ENCODE data around the gene CAND1.
A peak's percentile ranks its signal among the peaks of the same experiment; 100 is the strongest.
"Not testable (repeated sequence)": the region's sequence is repeated elsewhere in the genome, so short reads cannot be mapped to it uniquely, and the experiment has no call there.

Gene CAND1

DNA sequence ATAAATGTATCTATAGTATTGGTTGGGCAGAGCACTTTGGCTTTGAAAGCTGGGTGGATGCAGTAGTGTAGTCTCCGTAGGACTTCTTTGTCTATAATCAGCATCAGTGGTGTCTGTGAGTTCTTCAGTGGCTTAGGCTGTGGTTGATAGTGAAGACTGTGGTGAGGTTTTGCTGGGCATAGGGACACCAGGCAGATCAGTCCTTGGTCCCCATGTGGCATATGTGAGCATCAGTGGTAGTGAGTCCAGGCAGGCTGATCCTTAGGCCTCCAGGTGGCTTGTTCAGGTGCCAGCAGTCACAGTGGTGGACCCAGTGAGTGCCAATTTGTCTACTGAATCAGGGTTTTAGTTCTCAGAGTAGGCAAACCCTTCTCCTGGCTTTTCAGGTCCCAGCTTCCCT, 70.4 kb downstream of the CAND1 start:
- no peak for DNase-seq (ENCODE audit: low spot score)

DNA sequence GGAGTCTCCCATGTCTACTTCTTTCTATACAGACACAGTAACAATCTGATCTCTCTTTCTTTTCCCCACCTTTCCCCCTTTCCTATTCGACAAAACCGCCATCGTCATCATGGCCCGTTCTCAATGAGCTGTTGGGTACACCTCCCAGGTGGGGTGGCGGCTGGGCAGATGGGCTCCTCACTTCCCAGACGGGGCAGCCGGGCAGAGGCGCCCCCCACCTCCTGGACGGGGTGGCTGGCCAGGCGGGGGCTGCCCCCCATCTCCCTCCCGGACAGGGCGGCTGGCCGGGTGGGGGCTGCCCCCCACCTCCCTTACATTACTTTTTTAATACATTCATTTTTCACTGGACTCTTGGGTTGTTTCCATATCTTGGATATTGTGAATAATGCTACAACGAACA, 71.9 kb downstream of the CAND1 start:
- not testable (repeated sequence) for DNase-seq (ENCODE audit: low spot score)

DNA sequence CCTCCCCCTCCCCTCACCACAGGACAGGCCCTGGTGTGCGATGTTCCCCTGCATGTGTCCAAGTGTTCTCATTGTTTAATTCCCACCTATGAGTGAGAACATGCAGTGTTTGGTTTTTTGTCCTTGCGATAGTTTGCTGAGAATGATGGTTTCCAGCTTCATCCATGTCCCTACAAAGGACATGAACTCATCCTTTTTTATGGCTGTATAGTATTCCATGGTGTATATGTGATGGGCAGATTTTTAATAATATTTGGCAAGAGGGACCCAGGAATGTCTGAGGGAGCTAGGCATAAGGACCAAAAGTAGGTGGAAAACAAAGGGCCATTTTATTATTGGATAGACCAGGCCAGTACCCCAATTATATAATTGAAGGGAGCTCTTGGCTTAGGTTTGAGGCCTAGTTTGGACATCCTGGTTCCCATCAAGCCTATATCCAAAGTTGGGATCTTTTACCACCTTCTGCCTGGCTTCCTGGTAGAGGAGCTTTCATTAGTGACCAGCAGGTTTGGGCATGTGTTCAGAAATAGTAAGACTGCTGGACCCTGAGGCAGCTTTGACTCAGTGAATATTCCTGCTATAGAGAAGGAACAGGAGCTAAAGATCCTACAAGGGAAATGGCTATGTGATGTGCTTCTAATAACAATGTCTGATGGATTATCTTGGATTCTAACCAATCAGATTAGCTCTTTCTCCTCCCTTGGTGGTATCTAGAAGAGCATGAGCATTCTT, 76.0 kb downstream of the CAND1 start:
- no peak for DNase-seq (ENCODE audit: low spot score)

DNA sequence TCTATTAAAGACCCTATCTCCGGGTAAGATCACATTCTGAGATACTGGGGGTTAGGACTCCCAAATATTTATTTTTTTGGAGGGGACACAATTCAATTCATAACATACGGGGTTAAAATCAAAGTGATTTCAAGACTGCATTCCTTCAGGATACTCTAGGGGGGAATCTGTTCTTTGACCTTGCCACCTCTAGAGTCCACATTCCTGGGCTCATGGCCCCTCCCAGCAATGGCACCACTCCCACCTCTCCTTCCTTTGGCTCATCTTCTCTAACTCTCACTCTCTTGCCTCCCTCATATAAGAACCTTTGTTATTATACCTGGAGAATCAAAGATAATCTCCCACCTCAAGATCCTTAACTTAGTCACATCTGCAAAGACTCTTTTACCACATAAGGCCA, 79.5 kb downstream of the CAND1 start:
- no peak for DNase-seq (ENCODE audit: low spot score)

DNA sequence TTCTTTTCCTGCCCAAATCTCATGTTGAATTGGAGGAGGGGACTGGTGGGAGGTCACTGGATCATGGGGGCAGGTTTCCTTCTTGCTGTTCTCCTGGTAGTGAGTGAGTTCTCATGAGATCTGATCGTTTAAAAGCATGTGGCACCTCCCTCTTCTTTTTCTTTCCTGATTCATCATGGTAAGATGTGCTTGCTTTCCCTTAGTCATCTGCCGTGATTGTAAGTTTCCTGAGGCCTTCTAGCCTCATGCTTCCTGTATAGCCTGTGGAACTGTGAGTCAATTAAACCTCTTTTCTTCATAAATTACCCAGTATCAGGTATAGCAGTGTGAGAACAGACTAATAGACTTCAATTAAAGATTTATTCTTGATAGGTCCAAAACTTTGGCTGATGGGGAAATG, 83.5 kb downstream of the CAND1 start:
- no peak for DNase-seq (ENCODE audit: low spot score)

DNA sequence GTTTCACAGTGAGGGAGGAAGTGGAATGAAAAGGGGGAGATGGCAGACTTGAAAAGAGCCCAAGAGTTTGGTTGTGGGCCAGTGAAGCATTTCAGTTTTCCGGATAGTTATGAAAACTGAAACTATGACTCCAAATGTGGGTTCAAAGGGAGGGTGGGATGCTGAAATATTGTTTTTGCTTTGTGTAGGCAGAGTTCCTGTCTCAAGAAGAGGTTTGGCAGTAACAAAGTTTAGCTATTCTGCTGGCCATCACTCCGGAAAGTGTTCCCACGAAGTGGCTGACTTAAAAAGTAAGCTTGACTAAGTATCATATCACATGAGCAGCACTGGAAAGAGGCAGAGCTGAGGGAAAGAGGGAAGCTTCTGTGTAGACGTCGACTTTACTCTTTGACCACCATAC, 85.2 kb downstream of the CAND1 start:
- no peak for DNase-seq (ENCODE audit: low spot score)

DNA sequence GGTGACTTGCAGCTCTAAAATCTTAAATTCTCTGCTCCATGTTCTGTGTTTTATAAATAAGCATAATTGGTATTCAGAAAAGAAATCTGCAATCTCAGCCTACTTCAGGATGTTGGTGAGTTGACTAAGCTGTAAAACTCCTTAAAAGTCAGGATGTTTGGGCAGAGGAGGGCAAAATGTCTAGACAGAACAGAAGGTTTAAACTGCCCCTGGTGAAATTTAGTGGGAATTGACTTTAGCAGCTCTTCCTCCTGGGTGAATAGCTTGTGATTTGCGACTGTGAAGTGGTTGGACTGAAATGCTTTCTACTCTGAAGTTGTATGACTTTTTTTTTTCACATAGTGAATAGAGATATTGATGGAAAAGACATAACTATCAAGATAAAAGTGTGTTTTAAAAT, 85.8 kb downstream of the CAND1 start:
- DNase-seq (ENCODE audit: low spot score): no peak

DNA sequence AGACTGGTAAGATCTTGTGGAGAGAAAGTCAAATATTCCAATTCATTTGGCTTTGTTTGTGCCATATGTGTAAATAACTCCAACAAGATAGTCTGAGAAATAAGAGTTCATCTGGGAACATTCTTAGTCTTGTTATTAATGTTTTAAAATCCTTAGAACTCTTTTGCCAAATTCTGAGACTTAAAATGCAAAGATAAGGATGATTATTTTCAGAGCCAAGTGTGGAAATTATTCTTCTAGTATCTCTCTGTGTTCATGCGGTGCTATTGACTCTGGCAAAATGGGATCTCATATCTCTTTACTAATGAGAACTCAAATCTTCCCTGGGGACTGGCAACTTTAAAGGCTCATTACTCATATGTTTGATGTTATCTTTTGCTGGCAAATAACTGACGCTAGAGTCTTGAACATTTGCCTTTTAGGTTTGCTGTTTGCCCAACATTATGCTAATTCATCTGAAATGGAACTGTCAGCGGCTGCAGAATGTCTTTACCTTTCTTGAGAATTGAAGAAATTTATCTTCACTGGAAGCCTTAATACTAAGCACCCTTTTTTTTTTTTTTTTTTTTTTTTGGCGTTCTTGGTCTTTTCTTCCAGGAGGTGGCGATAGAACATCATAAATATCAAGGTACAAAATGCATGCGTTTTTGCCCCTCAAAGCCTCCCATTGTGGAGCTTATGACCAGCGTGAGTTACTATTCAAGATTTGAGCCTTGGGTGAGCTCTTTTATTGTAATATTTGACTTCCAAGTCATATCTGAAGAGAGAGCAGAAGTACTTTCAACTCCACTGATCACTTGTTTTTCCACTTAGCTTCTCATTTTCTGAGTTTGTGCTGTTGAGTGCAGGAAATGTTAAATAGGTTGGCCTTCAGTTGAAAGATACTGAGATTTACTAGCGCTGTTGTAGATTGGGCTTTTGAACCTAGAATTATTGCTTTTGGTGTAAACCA, 86.5 kb downstream of the CAND1 start:
- DNase-seq (ENCODE audit: low spot score): peak; percentile 81

DNA sequence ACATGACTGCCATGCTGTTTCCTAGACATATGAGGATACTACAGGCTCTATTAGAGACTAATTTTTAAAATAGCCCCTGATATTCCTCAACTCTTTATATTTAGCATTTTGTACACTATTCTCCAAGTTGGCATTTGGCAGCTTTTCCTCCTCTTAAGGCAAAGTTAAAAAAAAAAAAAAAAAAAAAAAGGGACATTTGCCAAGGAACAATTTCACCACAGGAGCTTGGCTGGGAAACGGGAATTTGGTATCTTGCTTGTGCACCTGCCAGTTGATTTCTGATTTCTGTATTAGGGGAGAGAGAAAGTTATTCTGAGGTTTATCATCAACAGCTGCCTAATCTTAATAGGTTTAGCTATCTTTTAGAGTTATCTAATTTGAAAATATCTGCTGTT, 87.2 kb downstream of the CAND1 start:
- DNase-seq (ENCODE audit: low spot score): no peak

DNA sequence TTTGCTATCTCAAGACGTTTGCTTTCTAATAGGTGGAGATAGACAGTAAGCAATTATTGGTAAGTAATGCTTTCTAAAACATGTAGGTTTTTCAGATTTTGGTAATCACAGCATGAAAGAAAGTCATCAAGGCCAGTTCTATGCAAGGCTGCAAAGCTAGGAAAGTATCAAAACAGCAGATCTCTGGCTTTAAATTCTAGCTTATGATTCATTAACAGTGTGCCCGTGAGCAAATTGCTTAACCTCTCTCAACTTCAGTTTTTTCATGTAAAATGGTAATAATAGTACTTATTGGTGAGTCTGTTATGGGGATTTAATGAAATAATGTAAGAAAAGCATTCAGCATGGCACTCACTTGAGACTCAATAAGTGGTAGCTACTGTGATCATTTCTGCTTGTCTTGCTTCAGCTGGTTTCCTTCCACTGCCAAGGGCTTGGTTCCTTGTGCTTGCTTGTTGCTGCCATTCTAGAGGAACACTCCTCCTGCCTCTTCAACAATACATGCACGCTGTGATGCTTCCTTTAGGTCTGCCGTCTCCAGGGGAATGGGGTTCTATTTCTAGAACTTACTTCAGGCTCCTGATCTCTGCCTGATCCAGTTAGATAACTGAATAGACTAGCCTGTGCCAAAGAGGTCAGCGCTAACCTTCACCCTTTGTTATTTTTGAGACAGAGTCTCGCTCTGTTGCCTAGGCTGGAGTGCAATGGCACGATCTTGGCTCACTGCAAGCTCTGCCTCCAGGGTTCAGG, 88.4 kb downstream of the CAND1 start:
- DNase-seq (ENCODE audit: low spot score): no peak

DNA sequence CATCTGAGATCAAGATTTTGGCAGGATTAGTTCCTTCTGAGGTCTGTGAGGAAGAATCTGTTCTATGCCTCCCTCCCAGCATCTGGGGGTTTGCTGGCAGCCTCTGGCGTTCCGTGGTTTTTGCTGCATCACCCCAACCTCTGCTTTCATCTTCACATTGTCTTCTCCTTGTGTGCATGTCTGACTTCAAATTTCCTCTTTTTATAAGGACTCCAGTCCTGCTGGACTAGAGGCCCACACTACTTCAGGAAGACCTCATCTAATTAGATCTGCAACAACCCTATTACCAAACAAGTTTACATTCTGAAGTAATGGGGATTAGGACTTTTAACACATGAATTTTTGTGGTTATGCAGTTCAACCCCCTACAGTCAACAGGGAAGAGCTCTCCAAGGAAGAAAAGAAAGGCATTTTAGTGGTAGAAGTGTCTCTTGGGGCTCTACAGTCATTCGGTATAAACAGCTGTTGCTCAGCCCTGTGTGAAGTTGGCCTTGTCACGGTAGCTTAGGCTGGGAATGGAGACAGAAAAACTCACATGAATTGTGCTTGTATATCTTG, 89.7 kb downstream of the CAND1 start:
- DNase-seq (ENCODE audit: low spot score): no peak

DNA sequence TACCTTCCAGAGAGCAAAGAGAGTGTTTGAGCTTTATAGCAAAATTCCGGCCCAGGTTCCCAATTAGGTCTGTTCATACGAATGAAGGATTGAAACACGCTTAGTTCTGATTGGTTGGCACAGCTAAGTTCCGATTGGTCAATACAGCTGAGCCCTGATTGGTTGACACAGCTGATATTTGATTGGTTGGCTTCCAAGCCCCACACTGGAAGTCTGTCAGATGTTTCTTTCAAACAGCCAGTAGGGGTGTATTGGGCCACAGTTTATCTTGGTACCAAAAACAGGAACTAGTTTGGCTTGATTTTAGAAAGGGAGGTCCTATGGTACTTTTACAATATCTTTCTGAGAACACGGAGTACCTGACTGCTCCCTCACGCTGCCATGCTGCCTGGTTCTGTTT, 93.4 kb downstream of the CAND1 start:
- no peak for DNase-seq (ENCODE audit: low spot score)

DNA sequence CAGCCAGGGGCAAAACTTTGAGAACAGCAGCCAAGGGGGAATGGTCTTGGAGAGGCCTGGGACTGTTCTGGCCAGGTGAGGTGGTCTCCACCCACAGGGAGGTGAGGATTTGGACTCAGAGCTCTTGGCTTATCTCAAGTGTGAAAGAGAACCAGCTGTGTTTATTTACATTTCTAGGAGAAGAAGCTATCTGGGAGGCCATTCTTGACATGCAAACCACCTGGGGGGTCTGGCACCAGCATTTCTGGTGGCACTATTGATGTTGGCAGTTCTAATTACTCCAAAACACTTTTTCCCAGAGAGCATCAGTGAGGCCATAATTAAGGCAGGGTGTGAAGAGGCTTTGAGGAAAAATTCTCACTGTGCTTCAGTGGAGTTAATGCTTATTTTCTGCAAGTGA, 95.1 kb downstream of the CAND1 start:
- no peak for DNase-seq (ENCODE audit: low spot score)

DNA sequence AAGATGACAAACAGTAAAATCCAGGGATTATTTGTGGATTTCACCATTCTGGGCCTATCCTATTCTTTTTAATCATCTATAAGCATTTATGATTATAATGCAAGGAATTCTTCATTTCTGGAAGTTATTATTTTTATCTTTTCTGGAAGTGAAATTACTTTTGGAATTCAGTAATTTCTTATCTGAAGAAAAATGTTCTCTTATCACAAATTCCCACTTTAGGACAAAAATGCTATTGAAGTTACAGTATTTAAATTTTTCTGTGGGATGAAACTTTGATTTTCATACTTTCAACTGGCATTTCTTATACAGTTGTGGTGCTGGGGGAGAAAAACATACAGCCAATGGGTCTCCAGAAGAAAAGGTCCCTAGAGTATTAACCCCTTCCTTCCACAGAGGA, 96.0 kb downstream of the CAND1 start:
- DNase-seq (ENCODE audit: low spot score): no peak

DNA sequence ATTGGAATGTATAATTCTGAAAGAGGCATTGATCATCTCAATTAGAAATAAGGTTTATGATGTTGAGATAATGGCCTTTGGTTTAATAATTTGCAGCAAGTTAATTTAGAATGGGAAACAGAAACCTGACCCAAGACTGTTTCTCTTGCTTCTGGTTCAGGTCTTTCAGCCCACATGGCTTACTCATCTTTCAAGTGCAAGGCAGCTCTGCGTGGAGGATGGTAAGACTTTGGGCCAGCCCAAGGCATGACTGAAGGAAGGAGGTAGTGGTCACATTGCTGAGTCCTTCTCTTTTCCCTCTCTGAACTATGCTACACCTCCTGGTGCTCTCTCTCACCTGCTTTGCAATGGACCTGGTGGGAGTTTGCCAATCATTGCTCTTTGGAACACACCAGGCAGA, 98.7 kb downstream of the CAND1 start:
- DNase-seq (ENCODE audit: low spot score): no peak

Data from SK-N-DZ (cell line).